Osteoblast (primary cell): ENCODE measurements around the gene SIX2. TPM values are rescaled to one million over a fixed set of nuclear protein-coding genes. Genes with fewer than 3 reads are reported as not detected.
A peak's percentile ranks its signal among the peaks of the same experiment; 100 is the strongest.

ENCODE experiments used
- DNase-seq: peaks from one replicate; pipeline ENCODE4 v3.0.0; 2011; ENCODE audit warnings: low spot score, mixed read lengths; ENCODE audit not compliant: insufficient read length; ENCODE audit errors: missing footprints
- H2AFZ ChIP-seq: 2 replicates; pipeline ENCODE4 v1.6.0; 2011; ENCODE audit warnings: mild to moderate bottlenecking, low read length
- H3K27ac ChIP-seq: 2 replicates; pipeline ENCODE4 v1.5.1; 2011; ENCODE audit warnings: mild to moderate bottlenecking, low read depth, low read length, moderate library complexity
- H3K27me3 ChIP-seq: 2 replicates; pipeline ENCODE4 v1.6.0; 2012; ENCODE audit warnings: mild to moderate bottlenecking, control low read depth, inconsistent platforms, low read length, moderate library complexity; ENCODE audit not compliant: insufficient read depth
- H3K36me3 ChIP-seq: 2 replicates; pipeline ENCODE4 v1.5.1; 2011; ENCODE audit warnings: mild to moderate bottlenecking, low read length, control low read depth, moderate library complexity; ENCODE audit not compliant: insufficient read depth
- H3K4me1 ChIP-seq: 2 replicates; pipeline ENCODE4 v1.5.1; 2011; ENCODE audit warnings: mild to moderate bottlenecking, low read length, control low read depth, moderate library complexity; ENCODE audit not compliant: insufficient read depth
- H3K4me2 ChIP-seq: 2 replicates; pipeline ENCODE4 v1.6.0; 2011; ENCODE audit warnings: mild to moderate bottlenecking, low read length; ENCODE audit not compliant: insufficient read depth
- H3K4me3 ChIP-seq: fragments of 200-600 bp; sonication (generic); 3 replicates; pipeline ENCODE4 v1.5.1; 2012; ENCODE audit warnings: mild to moderate bottlenecking, low read length, inconsistent platforms; ENCODE audit not compliant: insufficient read depth
- H3K79me2 ChIP-seq: 2 replicates; pipeline ENCODE4 v1.6.0; 2012; ENCODE audit warnings: mild to moderate bottlenecking, low read length, control low read depth, inconsistent platforms; ENCODE audit not compliant: insufficient read depth
- H3K9me3 ChIP-seq: 2 replicates; pipeline ENCODE4 v1.5.1; 2011; ENCODE audit warnings: low read depth, low read length, control low read depth
- H4K20me1 ChIP-seq: 2 replicates; pipeline ENCODE4 v1.6.0; 2012; ENCODE audit warnings: mild to moderate bottlenecking, low read length, control low read depth; ENCODE audit not compliant: insufficient read depth
- CTCF ChIP-seq: IDR thresholded peaks from 2 replicates; pipeline ENCODE4 v1.5.1; 2011; ENCODE audit warnings: mild to moderate bottlenecking, low read depth, low read length, moderate library complexity; ENCODE audit errors: extremely low read depth
- total RNA-seq: library from RNA; depleted of rRNA; stranded (reverse); fragments of >200 nt; gene quantifications from 2 replicates; pipeline ENCODE4 v1.2.3, GENCODE V29; 2012

The SIX2 gene
- total RNA-seq, 1 donor, result 14.8 TPM

- Histone ChIP-seq H3K4me2 (peak overlapping the region; percentile 3), H3K9me3 (no peaks in the 10 kb centered on the region), H3K4me3 (no peak overlapping the region), H3K36me3 (no peaks in the 10 kb centered on the region), H3K79me2 (no peaks in the 10 kb centered on the region), H2AFZ (no peak overlapping the region), H4K20me1 (no peaks in the 10 kb centered on the region), H3K27ac (peak overlapping the region; percentile 60), H3K27me3 (no peaks in the 10 kb centered on the region), H3K4me1 (peaks cover 10% of the 10 kb centered on the region)
- DNase-seq, result peak; percentile 77
- no peak for TF ChIP-seq CTCF
Observed at GRCh38 chr2:44965684-44966083, 43.6 kb downstream of the SIX2 start.

GRCh38 chr2:44964752-44965236, 44.5 kb downstream of the SIX2 start:
- Histone ChIP-seq H2AFZ (no peak overlapping the region), H4K20me1 (no peaks in the 10 kb centered on the region), H3K27ac (no peak overlapping the region), H3K9me3 (no peaks in the 10 kb centered on the region), H3K4me2 (peak overlapping the region; percentile 3), H3K4me1 (peaks cover 9% of the 10 kb centered on the region), H3K4me3 (no peak overlapping the region), H3K79me2 (no peaks in the 10 kb centered on the region), H3K27me3 (no peaks in the 10 kb centered on the region), H3K36me3 (no peaks in the 10 kb centered on the region)
- DNase-seq, result peak; percentile 79
- peak; percentile 32 for TF ChIP-seq CTCF

DNA sequence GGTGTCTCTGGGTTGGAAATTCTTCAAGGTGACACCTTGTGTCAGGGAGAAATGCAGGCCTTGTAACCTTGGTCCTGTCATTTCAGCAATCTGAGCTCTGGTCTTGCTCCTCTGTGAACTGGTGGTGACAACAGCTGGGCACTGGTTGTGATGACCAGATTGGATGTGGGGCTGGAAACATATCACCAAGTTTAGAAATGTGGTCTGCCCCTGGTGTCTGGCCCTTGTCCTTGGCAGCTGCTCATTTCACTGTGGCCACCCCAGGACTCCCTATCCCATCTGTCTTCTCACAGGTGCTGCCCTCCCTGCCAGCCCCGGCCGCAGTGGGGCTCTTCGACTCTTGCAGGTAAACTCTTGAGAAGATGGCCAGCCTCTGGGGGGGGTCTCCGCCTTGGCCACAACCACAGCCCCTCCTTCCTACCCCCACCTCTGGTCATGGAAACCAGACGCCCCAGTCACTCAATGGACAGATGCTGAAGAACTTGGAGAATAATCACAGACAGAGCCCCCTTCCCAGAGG, 47.0 kb downstream of the SIX2 start:
- Histone ChIP-seq H3K79me2 (no peaks in the 10 kb centered on the region), H3K4me1 (peaks cover 12% of the 10 kb centered on the region), H3K4me2 (no peak overlapping the region), H3K4me3 (no peak overlapping the region), H3K27me3 (no peaks in the 10 kb centered on the region), H3K9me3 (no peaks in the 10 kb centered on the region), H3K36me3 (no peaks in the 10 kb centered on the region), H2AFZ (no peak overlapping the region), H3K27ac (no peak overlapping the region), H4K20me1 (no peaks in the 10 kb centered on the region)
- DNase-seq, result no peak
- TF ChIP-seq CTCF, result no peak

- TF ChIP-seq CTCF, result no peak
- Histone ChIP-seq H3K4me3 (no peak overlapping the region), H3K36me3 (no peaks in the 10 kb centered on the region), H2AFZ (no peak overlapping the region), H3K4me1 (peaks cover 14% of the 10 kb centered on the region), H3K79me2 (no peaks in the 10 kb centered on the region), H3K27me3 (peaks cover 6% of the 10 kb centered on the region), H4K20me1 (no peaks in the 10 kb centered on the region), H3K27ac (no peak overlapping the region), H3K4me2 (no peak overlapping the region), H3K9me3 (no peaks in the 10 kb centered on the region)
- peak; percentile 70 for DNase-seq
Observed at GRCh38 chr2:44960871-44961270, 48.4 kb downstream of the SIX2 start.
